Brain microvascular endothelial cell (primary cell): ENCODE measurements around the gene ZNRF1.

Experiments
- DNase-seq: peaks from one replicate; pipeline ENCODE4 v3.0.0-alpha.2; 2020
- H3K27ac ChIP-seq: fragments of 250-450 bp; sonication (Bioruptor Pico); 2 replicates; pipeline ENCODE4 v1.5.1; 2020; ENCODE audit warnings: mild to moderate bottlenecking, moderate library complexity
- H3K27me3 ChIP-seq: fragments of 250-450 bp; sonication (Bioruptor Pico); replicated peaks from 2 replicates; pipeline ENCODE4 v1.5.1; 2020; ENCODE audit warnings: mild to moderate bottlenecking
- H3K36me3 ChIP-seq: fragments of 250-450 bp; sonication (Bioruptor Pico); replicated peaks from 2 replicates; pipeline ENCODE4 v1.5.1; 2020; ENCODE audit warnings: mild to moderate bottlenecking
- H3K4me3 ChIP-seq: 2 replicates; pipeline ENCODE4 v1.5.1; 2011; ENCODE audit warnings: low read depth, mild to moderate bottlenecking, control low read depth, low read length, moderate library complexity
- CTCF ChIP-seq: IDR thresholded peaks from 2 replicates; pipeline ENCODE4 v1.5.1; 2011; ENCODE audit warnings: low read depth, mild to moderate bottlenecking, moderate library complexity, low read length, control low read depth, inconsistent platforms; ENCODE audit errors: missing control alignments
- in situ Hi-C: cut with HindIII; loops from 2 replicates; pipeline ENCODE4 v1.10.0; 2017; ENCODE audit warnings: low sequenced_read_pairs, low pct_ligation_motif_present

The ZNRF1 gene

GRCh38 chr16:75064403-75065148, 65.8 kb downstream of the ZNRF1 start:
- H3K4me3 ChIP-seq, result no peak overlapping the region
- H3K27me3 ChIP-seq, result no peaks in the 10 kb centered on the region
- no peak overlapping the region for H3K27ac ChIP-seq
- H3K36me3 ChIP-seq, result no peaks in the 10 kb centered on the region
- DNase-seq, result no peak
- no peak for TF ChIP-seq CTCF
- in situ Hi-C loops, result no loop called here

- Histone ChIP-seq H3K36me3 (no peaks in the 10 kb centered on the region), H3K27me3 (no peaks in the 10 kb centered on the region), H3K4me3 (no peak overlapping the region), H3K27ac (no peak overlapping the region)
- TF ChIP-seq CTCF, result no peak
- in situ Hi-C loops, result no loop called here
- no peak for DNase-seq
Observed at GRCh38 chr16:75065149-75065505, 66.3 kb downstream of the ZNRF1 start.

- in situ Hi-C loops, result no loop called here
- no peak for TF ChIP-seq CTCF
- Histone ChIP-seq H3K4me3 (no peak overlapping the region), H3K27me3 (no peaks in the 10 kb centered on the region), H3K36me3 (no peaks in the 10 kb centered on the region), H3K27ac (no peak overlapping the region)
- DNase-seq, result no peak
Observed at GRCh38 chr16:75065521-75066149, 66.8 kb downstream of the ZNRF1 start.

- no peak for DNase-seq
- H3K27me3 ChIP-seq, result no peaks in the 10 kb centered on the region
- H3K36me3 ChIP-seq, result no peaks in the 10 kb centered on the region
- no peak overlapping the region for H3K27ac ChIP-seq
- no peak overlapping the region for H3K4me3 ChIP-seq
- in situ Hi-C loops, result no loop called here
- TF ChIP-seq CTCF, result no peak
Observed at GRCh38 chr16:75066861-75067447, 68.1 kb downstream of the ZNRF1 start.

- in situ Hi-C loops, result no loop called here
- TF ChIP-seq CTCF, result no peak
- no peaks in the 10 kb centered on the region for H3K36me3 ChIP-seq
- no peak overlapping the region for H3K27ac ChIP-seq
- no peak overlapping the region for H3K4me3 ChIP-seq
- DNase-seq, result no peak
- H3K27me3 ChIP-seq, result no peaks in the 10 kb centered on the region
Observed at GRCh38 chr16:75068085-75069031, 69.5 kb downstream of the ZNRF1 start.
